ENCODE data around the gene CFAP299.

DNA sequence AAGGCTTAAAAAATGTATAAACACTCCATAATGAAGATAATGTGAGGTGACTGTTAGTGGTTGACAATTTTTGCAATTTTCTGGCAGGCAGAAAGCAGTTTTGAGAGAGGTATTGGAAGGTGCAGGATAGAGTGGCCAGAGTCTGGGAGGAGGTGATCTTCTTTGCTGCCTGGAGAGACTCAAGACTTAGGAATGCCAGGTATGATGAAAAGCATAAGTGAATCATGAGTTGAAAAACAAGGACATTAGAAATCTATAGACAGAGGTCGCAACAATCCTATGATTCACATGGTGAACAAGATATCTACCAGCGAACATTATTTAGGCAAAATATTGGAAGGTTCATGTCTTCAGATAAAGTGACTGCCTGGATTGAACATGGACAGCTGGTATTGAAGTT lies 118.5 kb downstream of the CFAP299 start:
- TF ChIP-seq, protein P1, sequence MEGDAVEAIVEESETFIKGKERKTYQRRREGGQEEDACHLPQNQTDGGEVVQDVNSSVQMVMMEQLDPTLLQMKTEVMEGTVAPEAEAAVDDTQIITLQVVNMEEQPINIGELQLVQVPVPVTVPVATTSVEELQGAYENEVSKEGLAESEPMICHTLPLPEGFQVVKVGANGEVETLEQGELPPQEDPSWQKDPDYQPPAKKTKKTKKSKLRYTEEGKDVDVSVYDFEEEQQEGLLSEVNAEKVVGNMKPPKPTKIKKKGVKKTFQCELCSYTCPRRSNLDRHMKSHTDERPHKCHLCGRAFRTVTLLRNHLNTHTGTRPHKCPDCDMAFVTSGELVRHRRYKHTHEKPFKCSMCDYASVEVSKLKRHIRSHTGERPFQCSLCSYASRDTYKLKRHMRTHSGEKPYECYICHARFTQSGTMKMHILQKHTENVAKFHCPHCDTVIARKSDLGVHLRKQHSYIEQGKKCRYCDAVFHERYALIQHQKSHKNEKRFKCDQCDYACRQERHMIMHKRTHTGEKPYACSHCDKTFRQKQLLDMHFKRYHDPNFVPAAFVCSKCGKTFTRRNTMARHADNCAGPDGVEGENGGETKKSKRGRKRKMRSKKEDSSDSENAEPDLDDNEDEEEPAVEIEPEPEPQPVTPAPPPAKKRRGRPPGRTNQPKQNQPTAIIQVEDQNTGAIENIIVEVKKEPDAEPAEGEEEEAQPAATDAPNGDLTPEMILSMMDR (IDR thresholded peaks at IDR 0.05) = no peak
- TF ChIP-seq POLR2A (IDR thresholded peaks at IDR 0.05) = no peak

Data from Peyer's patch (tissue), 4 donors.